SJCRH30 (cell line): ENCODE data around the gene ATP6V0C. TPM values are rescaled to one million over a fixed set of nuclear protein-coding genes. Genes with fewer than 3 reads are reported as not detected.

Experiments
- DNase-seq, 2 experiments: peaks; one replicate each; pipeline ENCODE4 v3.0.0-alpha.2; 2015 to 2020
- H3K27ac ChIP-seq: fragments of 250-450 bp; sonication (Bioruptor Pico); 2 replicates; pipeline ENCODE4 v1.5.1; 2020; ENCODE audit warnings: mild to moderate bottlenecking, moderate library complexity
- H3K27me3 ChIP-seq: fragments of 250-450 bp; sonication (Bioruptor Pico); 2 replicates; pipeline ENCODE4 v1.5.1; 2020; ENCODE audit warnings: mild to moderate bottlenecking, moderate library complexity
- H3K36me3 ChIP-seq: fragments of 250-450 bp; sonication (Bioruptor Pico); 2 replicates; pipeline ENCODE4 v1.5.1; 2020; ENCODE audit warnings: mild to moderate bottlenecking, moderate library complexity
- H3K4me1 ChIP-seq: fragments of 250-450 bp; sonication (Bioruptor Pico); 2 replicates; pipeline ENCODE4 v1.5.1; 2020; ENCODE audit warnings: mild to moderate bottlenecking, moderate library complexity
- H3K4me3 ChIP-seq: fragments of 250-450 bp; sonication (Bioruptor Pico); 2 replicates; pipeline ENCODE4 v1.5.1; 2020; ENCODE audit warnings: mild to moderate bottlenecking, moderate library complexity
- H3K9me3 ChIP-seq: fragments of 250-450 bp; sonication (Bioruptor Pico); replicated peaks from 2 replicates; pipeline ENCODE4 v1.5.1; 2020; ENCODE audit warnings: mild to moderate bottlenecking, moderate library complexity
- total RNA-seq: library from RNA; depleted of rRNA; stranded (reverse); fragments of >200 nt; shearing (Covaris generic); gene quantifications from 2 replicates; pipeline ENCODE4 v1.2.3, GENCODE V29; 2014

ATP6V0C gene
- total RNA-seq, 1 experiment from 2014 or later: 28.8 TPM

DNA sequence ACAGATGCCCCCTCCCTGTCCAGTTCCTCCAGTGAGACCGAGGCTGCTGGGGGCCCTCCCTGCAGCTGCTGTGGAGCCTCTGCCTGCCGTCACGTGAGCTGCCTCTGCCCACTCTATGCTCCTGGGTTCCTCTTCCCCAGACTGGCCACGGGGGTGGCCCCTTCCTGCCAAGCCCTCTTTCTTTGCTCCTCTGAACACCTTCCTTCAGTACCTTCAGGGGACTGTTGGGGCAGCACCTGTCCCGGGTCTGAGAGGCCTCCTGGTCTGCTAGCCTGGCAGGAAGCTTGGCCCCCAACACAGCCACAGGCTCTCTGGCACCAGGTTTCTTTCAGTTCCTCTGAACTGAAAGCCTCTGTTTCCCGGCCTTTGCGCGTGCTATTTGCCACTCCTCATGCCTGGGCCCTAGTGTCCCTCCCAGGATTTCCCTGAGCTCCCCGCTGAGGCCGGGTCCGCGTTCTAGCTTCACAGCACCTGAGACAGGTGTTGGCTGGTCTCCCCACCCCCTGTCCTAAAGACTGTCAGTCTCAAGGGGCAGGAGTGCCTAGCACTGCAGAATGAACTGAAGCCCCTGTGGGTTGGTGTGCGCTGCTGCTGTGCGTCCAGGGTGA is 6.6 kb upstream of the ATP6V0C start:
- Histone ChIP-seq H3K9me3 (no peaks in the 10 kb centered on the region), H3K27me3 (no peaks in the 10 kb centered on the region), H3K27ac (peak overlapping the region; percentile 17; the same call in 1 of the 2 replicates), H3K36me3 (no peaks in the 10 kb centered on the region), H3K4me1 (peaks cover 19% of the 10 kb centered on the region), H3K4me3 (no peak overlapping the region)
- peak; percentile 43 to 54 for DNase-seq

DNA sequence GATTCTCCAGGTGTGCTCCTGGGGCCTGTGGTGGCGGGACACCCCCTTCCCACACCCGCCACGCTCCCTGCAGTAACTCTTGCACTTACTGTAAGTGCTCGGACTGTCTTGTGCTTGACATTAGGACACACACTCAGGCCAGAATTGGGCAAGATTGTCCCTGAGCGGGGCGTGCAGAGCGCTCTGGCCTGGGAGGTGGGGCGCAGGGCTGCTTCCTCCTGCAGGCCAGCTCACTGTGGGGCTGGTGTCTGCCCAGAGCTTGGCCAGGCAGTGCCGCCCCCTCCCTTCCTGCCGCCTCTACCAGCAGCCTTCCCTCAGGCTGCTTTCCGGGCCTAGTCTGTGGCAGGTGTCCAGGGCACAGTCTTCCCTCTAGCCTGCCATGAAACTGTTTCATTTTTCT is 6.1 kb upstream of the ATP6V0C start:
- Histone ChIP-seq H3K36me3 (no peaks in the 10 kb centered on the region), H3K4me1 (peaks cover 14% of the 10 kb centered on the region), H3K27ac (no peak overlapping the region), H3K27me3 (no peaks in the 10 kb centered on the region), H3K4me3 (no peak overlapping the region), H3K9me3 (no peaks in the 10 kb centered on the region)
- no peak for DNase-seq

DNA sequence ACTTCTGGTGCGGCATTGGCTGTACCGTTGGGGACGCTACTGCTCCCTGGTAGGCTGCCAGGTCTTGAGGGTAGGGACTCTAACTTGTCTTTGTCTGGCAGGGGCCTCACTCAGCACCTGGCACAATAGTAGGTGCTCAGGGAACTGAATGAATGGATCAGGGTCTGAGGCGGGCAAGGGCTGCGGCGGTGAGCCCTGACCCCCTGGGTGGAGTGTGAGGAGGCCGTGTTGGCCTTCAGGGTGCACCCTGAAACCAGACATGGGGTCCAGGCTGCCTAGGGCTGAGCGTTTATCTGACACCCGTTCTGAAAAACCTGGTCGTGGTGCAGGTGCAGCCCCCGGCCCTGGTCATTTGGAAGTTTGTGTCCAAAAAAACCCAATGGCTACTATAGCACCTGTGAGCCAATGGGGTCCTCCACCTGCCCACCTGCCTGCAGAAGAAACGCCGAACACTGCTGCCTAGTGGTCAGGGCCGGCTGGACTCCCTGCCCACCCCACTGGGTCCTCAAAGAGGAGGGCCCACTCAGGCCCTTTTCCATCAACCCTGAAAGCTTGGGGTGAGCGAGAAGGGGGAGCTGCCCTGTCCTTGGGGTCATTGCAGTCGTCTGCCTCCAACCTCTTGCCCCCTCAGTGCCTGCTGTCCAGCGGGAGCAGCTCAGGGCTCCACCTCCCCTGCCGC is 4.9 kb upstream of the ATP6V0C start:
- Histone ChIP-seq H3K4me1 (peaks cover 13% of the 10 kb centered on the region), H3K36me3 (no peaks in the 10 kb centered on the region), H3K4me3 (no peak overlapping the region), H3K27me3 (no peaks in the 10 kb centered on the region), H3K27ac (no peak overlapping the region), H3K9me3 (no peaks in the 10 kb centered on the region)
- DNase-seq: no peak

DNA sequence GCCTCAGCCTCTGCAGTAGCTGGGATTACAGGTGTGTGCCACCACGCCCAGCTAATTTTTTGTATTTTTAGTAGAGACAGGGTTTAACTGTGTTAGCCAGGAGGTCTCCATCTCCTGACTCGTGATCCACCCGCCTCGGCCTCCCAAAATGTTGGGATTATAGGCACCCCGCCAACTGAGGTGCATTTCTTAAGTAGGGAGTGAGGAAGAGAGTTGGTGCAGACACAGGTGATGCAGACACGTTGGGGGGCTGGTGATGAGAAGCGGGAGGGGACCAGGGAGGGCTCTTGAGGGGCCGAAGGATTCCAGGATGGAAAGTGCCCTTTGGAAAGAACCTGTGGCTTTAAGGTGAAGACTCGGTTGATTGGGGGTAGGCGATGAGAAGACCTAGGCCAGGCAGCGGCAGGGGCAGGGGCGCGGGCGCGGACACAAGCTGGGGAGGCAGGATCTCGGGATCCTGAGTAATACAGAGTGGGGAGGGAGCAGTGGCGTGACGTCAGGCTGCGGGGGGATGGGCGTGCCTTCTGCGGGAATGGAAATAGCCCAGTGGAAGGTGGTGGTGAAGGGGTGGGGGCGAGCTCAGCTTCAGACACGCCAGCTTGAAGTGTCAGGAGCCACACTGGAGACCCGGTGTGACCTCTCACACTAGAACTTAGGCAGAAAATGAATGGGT is 2.5 kb upstream of the ATP6V0C start:
- Histone ChIP-seq H3K27ac (no peak overlapping the region), H3K4me1 (peaks cover 22% of the 10 kb centered on the region), H3K4me3 (no peak overlapping the region), H3K36me3 (no peaks in the 10 kb centered on the region), H3K27me3 (no peaks in the 10 kb centered on the region), H3K9me3 (no peaks in the 10 kb centered on the region)
- no peak for DNase-seq

DNA sequence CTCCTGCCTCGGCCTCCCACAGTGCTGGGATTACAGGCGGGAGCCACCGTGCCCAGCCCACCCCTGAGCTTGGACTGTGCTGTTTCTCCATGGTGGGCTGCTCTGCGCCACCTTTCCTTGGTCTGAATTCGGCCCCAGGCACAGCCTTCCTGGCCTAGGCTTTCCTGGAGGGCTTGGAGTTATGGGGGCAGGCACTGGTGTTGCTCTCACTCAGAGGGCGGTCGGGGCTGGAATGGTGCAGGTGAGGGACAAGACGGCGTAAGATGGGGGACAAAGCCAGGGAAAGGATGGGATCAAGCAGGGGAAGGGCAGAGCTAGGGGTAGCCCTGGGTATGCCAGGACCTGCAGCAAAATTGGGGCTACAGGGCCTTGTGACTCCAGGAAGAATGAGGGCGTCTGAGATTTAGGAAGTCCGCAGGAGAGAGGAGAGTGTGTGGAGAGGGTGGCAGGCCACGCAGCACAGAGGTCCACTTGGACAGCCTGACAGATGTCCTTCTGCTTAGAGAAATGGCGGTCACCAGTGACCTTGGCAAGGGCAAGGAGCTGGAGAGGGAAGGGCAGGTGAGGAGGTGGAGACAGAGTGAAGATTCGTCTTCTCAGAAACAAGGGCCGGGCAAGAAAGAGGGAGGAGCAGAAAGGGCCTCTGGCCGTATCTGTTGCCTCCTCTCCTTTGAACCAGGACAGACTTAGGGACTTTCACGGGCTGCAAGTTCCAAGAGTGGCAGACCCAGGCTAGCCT is 1.6 kb upstream of the ATP6V0C start:
- DNase-seq: no peak
- H3K4me1 ChIP-seq: peaks cover 15% of the 10 kb centered on the region

DNA sequence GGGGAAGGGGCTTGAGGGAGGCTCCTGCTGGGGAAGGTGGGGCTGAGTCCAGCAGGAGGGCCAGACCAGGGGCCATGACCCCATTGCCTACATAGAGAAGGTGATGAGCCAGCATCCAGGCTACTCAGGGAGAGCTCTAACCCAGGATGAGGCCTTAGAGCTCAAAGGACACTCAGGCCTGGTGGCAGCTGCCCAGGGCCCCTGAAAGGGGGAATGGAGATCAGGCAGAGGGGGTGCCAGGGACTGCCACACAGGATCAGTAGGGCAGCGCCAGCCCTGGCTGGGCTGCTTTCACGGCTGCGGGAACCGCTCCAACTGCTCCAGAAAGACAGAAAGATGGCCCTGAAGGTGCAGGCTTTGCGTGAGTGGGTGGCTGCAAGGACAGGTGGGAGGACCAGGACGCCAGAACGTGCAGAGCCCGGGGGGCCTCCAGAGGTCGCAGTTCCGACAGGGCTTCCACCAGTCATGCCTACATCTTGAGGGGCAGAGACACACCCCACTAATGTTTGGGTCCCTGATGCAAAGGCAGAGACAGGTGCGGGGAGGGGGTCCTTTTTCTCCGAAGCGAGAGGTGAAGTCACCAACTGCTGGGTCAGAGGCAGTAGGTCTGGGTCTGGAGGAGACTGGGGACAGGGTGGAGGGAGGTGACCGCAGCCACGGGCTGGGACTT is 882 bp upstream of the ATP6V0C start:
- Histone ChIP-seq H3K4me1 (peaks cover 12% of the 10 kb centered on the region; the same call in 1 of the 2 replicates), H3K27ac (no peak overlapping the region)
- peak; percentile 37 to 45 for DNase-seq

More for the DNA sequence above, 1.6 kb upstream of the ATP6V0C start:
- no peaks in the 10 kb centered on the region for H3K9me3 ChIP-seq
- no peaks in the 10 kb centered on the region for H3K27me3 ChIP-seq
- H3K36me3 ChIP-seq: no peaks in the 10 kb centered on the region
- no peak overlapping the region for H3K27ac ChIP-seq
- no peak overlapping the region for H3K4me3 ChIP-seq

DNA sequence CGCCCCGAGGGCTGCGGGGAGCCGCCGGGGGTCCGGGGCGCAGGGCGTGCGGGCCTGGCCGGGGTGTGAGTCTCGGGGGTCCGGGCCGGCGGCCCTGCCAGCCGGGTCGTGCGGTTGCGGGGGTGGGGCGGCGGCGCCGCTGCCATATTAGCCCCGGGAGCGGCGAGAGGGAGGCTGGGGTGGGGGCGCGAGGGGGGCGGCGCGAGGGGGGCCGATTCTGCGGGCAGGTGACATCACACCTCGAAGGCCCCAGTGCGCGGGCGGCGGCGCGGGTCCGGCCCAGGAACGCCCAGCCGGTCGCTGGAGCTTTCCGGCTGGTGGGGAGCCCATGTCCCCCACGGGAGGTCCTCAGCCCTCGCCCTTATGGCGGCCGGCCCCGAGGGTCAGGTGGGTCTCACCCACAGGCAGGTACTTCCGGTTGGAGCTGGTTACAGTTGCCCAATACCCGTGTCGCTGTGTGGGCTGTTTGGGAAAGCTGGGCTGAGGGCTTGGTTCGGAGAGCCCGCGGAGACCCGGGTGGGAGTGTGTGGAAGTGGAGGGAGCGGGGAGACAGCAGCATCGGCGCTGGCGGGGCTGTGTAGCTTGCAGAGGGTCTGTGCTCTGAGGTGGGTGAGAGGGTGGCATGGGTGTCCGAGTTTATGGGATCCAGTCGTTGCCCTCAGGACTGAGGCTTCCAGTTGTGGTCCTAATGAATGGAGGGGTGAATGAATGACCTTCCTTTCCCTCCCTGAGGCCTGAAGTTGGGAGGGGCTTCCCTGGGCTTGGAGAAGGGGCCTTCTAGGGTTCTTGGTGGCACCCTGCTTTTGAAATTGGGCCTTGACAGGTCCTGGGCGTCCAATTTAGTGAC is 804 bp downstream of the ATP6V0C start:
- no peak for DNase-seq
- Histone ChIP-seq H3K4me3 (peak overlapping the region; percentile 83), H3K27me3 (no peaks in the 10 kb centered on the region), H3K9me3 (no peaks in the 10 kb centered on the region), H3K27ac (peak overlapping the region; percentile 69; the same call in 1 of the 2 replicates), H3K36me3 (no peaks in the 10 kb centered on the region), H3K4me1 (peaks cover 12% of the 10 kb centered on the region; the same call in 1 of the 2 replicates)

More for the DNA sequence above, 882 bp upstream of the ATP6V0C start:
- Histone ChIP-seq H3K9me3 (no peaks in the 10 kb centered on the region), H3K4me3 (peak overlapping the region; percentile 83), H3K36me3 (no peaks in the 10 kb centered on the region), H3K27me3 (no peaks in the 10 kb centered on the region)

DNA sequence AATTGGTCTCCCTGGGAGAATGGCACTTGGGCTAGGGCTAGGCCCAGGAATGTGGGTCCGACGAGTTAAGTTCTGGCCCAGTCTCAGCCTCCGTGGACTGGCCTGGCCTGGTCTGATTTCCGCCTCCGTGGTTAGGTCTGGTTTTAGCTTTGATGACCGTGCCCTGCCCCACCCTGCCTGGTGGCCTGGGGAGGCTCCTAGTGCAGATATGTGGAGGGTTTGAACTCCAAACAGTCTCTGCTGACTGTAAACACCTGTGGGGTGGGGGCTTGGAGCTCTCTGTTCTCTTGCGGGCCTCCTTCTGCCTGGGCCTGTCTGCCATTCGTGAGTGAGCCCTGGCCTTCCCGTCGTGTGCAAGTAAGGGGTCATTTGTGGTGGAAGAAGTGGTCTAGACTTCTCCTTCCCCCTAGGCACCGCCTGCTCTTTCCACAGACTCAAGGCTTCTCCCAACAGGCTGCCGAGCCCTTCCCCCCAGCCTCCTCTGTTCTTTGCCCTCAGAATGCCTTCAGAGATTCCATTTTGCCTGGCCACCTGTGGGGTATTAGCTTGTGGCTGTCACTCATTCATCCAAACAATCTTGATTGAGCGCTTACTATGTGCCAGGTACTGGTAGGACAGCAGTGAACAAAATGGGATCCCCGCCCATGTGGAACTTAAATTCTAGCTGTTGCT is 1.6 kb downstream of the ATP6V0C start:
- peak overlapping the region; percentile 83 for H3K4me3 ChIP-seq
- no peaks in the 10 kb centered on the region for H3K27me3 ChIP-seq
- no peaks in the 10 kb centered on the region for H3K36me3 ChIP-seq
- no peaks in the 10 kb centered on the region for H3K9me3 ChIP-seq
- no peak overlapping the region for H3K27ac ChIP-seq
- DNase-seq: no peak
- peaks cover 12% of the 10 kb centered on the region; the same call in 1 of the 2 replicates for H3K4me1 ChIP-seq

DNA sequence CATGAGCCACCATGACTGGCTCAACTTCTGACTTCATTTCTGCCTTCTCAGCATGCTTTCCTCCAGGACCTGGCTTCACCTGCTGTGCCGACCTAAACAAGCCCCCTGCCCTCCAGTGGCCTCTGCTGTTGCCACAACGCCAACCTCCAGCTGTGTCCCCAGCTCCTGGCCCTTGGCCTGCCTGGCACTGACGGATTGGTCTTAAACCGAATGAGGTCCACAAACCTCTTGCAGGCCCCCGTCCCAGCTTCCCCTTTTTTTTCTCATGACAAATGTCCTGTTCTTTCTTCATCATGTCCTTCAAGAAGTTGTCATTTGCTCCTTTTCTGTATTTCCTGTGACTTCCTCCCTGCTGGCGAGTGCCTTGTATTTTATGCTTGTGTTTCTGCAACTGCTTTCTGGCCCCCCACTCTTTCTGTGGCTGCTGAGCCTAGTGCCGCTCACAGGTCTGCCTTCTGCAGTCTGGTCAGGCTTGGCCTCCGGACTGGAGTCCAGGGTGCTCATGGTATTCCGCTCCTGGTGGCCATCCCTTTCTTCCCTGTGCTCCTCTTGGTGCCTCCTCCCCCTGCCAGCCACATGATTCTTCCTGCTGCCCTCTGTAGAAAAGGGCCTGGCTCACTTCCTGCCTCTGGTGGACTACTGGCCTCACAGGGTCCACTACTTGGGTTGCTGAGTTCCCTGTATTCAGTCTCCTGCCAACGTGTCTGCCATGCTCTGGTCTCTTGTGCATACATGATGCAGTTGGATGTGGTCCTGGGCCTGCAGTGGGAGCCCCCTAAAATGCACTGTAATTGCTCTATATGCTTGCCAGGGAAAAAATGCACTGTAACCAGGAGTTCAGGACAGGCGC is 2.9 kb downstream of the ATP6V0C start:
- Histone ChIP-seq H3K27me3 (no peaks in the 10 kb centered on the region), H3K9me3 (no peaks in the 10 kb centered on the region), H3K36me3 (no peaks in the 10 kb centered on the region), H3K4me3 (no peak overlapping the region), H3K4me1 (peaks cover 12% of the 10 kb centered on the region; the same call in 1 of the 2 replicates), H3K27ac (no peak overlapping the region)
- no peak for DNase-seq

DNA sequence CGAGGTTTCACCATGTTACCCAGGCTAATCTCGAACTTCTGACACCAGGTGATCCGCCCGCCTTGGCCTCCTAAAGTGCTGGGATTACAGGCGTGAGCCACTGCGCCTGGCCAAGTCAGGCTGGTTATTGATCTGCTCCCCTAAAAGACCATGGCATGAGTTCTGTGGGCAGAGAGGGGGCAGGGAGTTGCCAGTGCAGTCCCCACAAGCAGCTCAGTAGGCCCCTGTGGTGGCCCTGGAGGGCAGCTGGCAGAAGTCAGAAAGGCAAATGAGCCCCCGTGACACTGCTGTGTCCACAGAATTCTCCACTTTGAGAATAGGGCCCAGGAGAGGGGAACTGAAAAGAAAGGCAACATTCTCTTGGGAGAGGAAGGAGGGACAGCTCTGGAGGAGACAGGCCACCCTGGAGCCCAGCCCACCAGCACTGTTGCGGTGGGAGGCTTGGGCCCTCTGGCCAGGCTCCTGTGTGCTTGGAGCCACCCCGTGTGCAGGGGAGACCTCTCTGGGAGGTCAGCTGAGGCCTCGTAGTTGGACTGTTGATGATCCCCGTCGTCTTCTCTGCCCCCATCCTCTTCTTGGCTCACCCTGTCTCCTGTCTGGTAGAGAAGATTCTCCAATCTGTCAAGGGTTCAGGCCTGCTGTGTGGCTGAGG is 4.3 kb downstream of the ATP6V0C start:
- H3K27me3 ChIP-seq: no peaks in the 10 kb centered on the region
- no peaks in the 10 kb centered on the region for H3K9me3 ChIP-seq
- peaks cover 11% of the 10 kb centered on the region; the same call in 1 of the 2 replicates for H3K4me1 ChIP-seq
- H3K27ac ChIP-seq: no peak overlapping the region
- H3K36me3 ChIP-seq: no peaks in the 10 kb centered on the region
- no peak for DNase-seq
- no peak overlapping the region for H3K4me3 ChIP-seq

DNA sequence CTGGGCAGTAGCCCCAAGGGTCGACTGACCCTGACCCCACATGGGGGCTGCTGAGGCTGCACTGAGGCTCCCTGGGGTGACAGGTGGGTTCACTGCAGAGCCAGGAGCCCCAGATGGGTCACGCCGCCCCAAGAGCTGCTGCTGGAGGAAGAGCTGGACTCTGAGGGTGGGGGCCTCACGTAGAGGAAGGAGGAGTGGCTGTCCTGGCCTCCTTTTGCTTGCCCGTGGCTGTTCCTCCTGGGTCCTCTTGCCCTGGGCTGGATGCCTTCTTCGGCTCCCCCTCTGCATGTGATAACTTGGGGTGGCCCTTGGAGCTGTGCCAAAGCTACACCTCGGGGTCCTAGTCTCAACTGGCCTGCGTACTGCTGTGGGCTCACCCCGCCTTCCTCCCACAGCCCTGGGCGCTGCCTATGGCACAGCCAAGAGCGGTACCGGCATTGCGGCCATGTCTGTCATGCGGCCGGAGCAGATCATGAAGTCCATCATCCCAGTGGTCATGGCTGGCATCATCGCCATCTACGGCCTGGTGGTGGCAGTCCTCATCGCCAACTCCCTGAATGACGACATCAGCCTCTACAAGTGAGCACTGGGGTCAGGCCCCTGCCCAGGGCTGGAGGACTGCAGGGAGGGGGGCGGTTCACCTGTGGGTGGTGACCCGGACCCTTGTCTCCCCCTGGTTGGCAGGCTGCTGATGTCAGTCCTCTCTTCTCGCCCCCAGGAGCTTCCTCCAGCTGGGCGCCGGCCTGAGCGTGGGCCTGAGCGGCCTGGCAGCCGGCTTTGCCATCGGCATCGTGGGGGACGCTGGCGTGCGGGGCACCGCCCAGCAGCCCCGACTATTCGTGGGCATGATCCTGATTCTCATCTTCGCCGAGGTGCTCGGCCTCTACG is 5.3 kb downstream of the ATP6V0C start:
- Histone ChIP-seq H3K4me3 (no peak overlapping the region), H3K9me3 (no peaks in the 10 kb centered on the region), H3K4me1 (peaks cover 9% of the 10 kb centered on the region; the same call in 1 of the 2 replicates), H3K27me3 (no peaks in the 10 kb centered on the region), H3K36me3 (no peaks in the 10 kb centered on the region), H3K27ac (no peak overlapping the region)
- DNase-seq: no peak
